HepG2 (cell line): ENCODE measurements around the gene MIOS. TPM values are rescaled to one million over a fixed set of nuclear protein-coding genes. Genes with fewer than 3 reads are reported as not detected.

ENCODE experiments used
- ATAC-seq: fragments of 200-7000 bp; cut with Tn5 transposase; 3 replicates; pipeline ENCODE4 v1.9.1; 2020; ENCODE audit warnings: mild to moderate bottlenecking, moderate library complexity
- BruUV-seq: library from RNA; stranded (reverse); fragments of 400-500 nt; replicated peaks from 2 replicates; lab custom pipeline; 2021; lab: Mats Ljungman, UMichigan
- CTCF ChIA-PET: fragments of 300-600 bp; formaldehyde crosslinking; extraction: SDS; loops from one replicate; lab custom pipeline; 2021; ENCODE audit warnings: low total read pairs, inconsistent platforms, low intra/inter-chr PET ratio; lab: Yijun Ruan, JAX
- POLR2A ChIA-PET: fragments of 350-600 bp; sonication (Branson Sonifier 250); formaldehyde crosslinking; loops from one replicate; lab custom pipeline; 2020; ENCODE audit warnings: antibody characterized with exemption, inconsistent platforms; lab: Yijun Ruan, JAX
- DNase-seq: peaks from one replicate; pipeline ENCODE4 v3.0.0-alpha.2; 2015; ENCODE audit warnings: low spot score
- FAIRE-seq: peaks from 3 replicates; lab custom pipeline; 2011; peaks lifted over from hg19 to GRCh38; lab: Jason Lieb, UNC
- H2AFZ ChIP-seq: one replicate; pipeline ENCODE4 v1.6.1; 2011; ENCODE audit warnings: low read length, inconsistent platforms
- H3K27ac ChIP-seq: fragments of 300-600 bp; 3 replicates; pipeline ENCODE4 v1.8.0; 2011; ENCODE audit warnings: mixed run types, mild to moderate bottlenecking, mixed read lengths, low read length, inconsistent platforms; ENCODE audit not compliant: insufficient read depth; ENCODE audit errors: extremely low read length
- H3K27me3 ChIP-seq, 2 experiments: fragments of 200-600 bp in 1 of 2; 2 replicates in 1 of 2; 3 replicates in 1 of 2; pipeline versions ENCODE4 v1.6.0 to v1.8.0; 2011; ENCODE audit warnings: low read length in 2 of 2, mild to moderate bottlenecking in 2 of 2, moderate library complexity in 2 of 2, inconsistent platforms in 1 of 2; ENCODE audit not compliant: insufficient read depth in 2 of 2, control insufficient read depth in 1 of 2
- H3K36me3 ChIP-seq, 2 experiments: fragments of 200-600 bp in 1 of 2; replicated peaks in 1 of 2; 2 replicates in 1 of 2; 3 replicates in 1 of 2; pipeline versions ENCODE4 v1.5.1 to v1.8.0; 2011; ENCODE audit warnings: low read length in 2 of 2, inconsistent platforms in 1 of 2; ENCODE audit not compliant: insufficient read depth in 2 of 2, control insufficient read depth in 1 of 2
- H3K4me1 ChIP-seq: 2 replicates; pipeline ENCODE4 v1.5.1; 2012; ENCODE audit warnings: low read length, inconsistent platforms; ENCODE audit not compliant: insufficient read depth
- H3K4me2 ChIP-seq: 2 replicates; pipeline ENCODE4 v1.6.0; 2011; ENCODE audit warnings: low read depth, low read length, inconsistent platforms
- H3K4me3 ChIP-seq, 3 experiments: fragments of 200-600 bp in 1 of 3; sonication (generic), shearing (Covaris generic) in 1 of 3; replicated peaks in 1 of 3; 2 replicates each; pipeline ENCODE4 v1.5.1; 2011 to 2016; ENCODE audit warnings: low read length in 3 of 3, inconsistent platforms in 2 of 3, low read depth in 2 of 3, mild to moderate bottlenecking in 2 of 3, control low read depth in 1 of 3, mixed read lengths in 1 of 3; ENCODE audit not compliant: insufficient read depth in 1 of 3
- H3K79me2 ChIP-seq: one replicate; pipeline ENCODE4 v1.6.1; 2011; ENCODE audit warnings: low read length, inconsistent platforms; ENCODE audit not compliant: insufficient read depth
- H3K9ac ChIP-seq: 2 replicates; pipeline ENCODE4 v1.6.0; 2011; ENCODE audit warnings: mild to moderate bottlenecking, low read depth, low read length, inconsistent platforms; ENCODE audit not compliant: insufficient read depth
- H3K9me3 ChIP-seq: 2 replicates; pipeline ENCODE4 v1.5.1; 2012; ENCODE audit warnings: mild to moderate bottlenecking, low read length
- H4K20me1 ChIP-seq: 2 replicates; pipeline ENCODE4 v1.6.0; 2011; ENCODE audit warnings: inconsistent platforms, mild to moderate bottlenecking, low read length, moderate library complexity; ENCODE audit not compliant: insufficient read depth
- IKZF4 ChIP-seq: sonication (generic); formaldehyde crosslinking; IDR thresholded peaks from 2 replicates; pipeline ENCODE4 v1.5.1; 2020; ENCODE audit warnings: borderline replicate concordance, mild to moderate bottlenecking, low read depth, missing genetic modification reagents; ENCODE audit errors: not compliant biosample characterization
- MIXL1 ChIP-seq: IDR thresholded peaks from 2 replicates; pipeline ENCODE4 v1.6.1; 2016
- NFE2L1 ChIP-seq: sonication (generic); formaldehyde crosslinking; IDR thresholded peaks from 2 replicates; pipeline ENCODE4 v1.4.0; 2020; ENCODE audit warnings: missing genetic modification reagents, mild to moderate bottlenecking, borderline replicate concordance
- RFXANK ChIP-seq: IDR thresholded peaks from 2 replicates; pipeline ENCODE4 v1.6.1; 2016
- SMARCE1 ChIP-seq: fragments of 450-650 bp; IDR thresholded peaks from 2 replicates; pipeline ENCODE4 v1.6.1; 2017; ENCODE audit warnings: borderline replicate concordance
- SP2 ChIP-seq: sonication (generic); formaldehyde crosslinking; IDR thresholded peaks from 2 replicates; pipeline ENCODE4 v1.5.1; 2020; ENCODE audit warnings: mild to moderate bottlenecking, missing genetic modification reagents
- ZNF292 ChIP-seq: sonication (generic); formaldehyde crosslinking; IDR thresholded peaks from 2 replicates; pipeline ENCODE4 v1.8.1; 2022; ENCODE audit warnings: mild to moderate bottlenecking, low read depth, missing genetic modification reagents, borderline replicate concordance
- ZNF30 ChIP-seq: sonication (generic); formaldehyde crosslinking; IDR thresholded peaks from 2 replicates; pipeline ENCODE4 v1.5.0; 2020; ENCODE audit warnings: mild to moderate bottlenecking, missing genetic modification reagents
- ZNF547 ChIP-seq: sonication (generic); formaldehyde crosslinking; IDR thresholded peaks from 2 replicates; pipeline ENCODE4 v1.5.1; 2020; ENCODE audit warnings: mild to moderate bottlenecking, missing genetic modification reagents
- WGBS: methylation state at CpG from one replicate; pipeline ENCODE4 v1.1.6; 2017; ENCODE audit warnings: low lambda C conversion rate; 5-methylcytosine and 5-hydroxymethylcytosine counted together
- in situ Hi-C: cut with HindIII; loops from 2 replicates; pipeline ENCODE4 v1.10.0; 2017; ENCODE audit warnings: low pct_unique_long_range_greater_than_20kb; ENCODE audit not compliant: extremely low pct_ligation_motif_present
- intact Hi-C: fragments of 100-400 bp; cut with micrococcal nuclease; formaldehyde crosslinking; loops from one replicate; pipeline ENCODE4 v1.10.0; 2022; ENCODE audit not compliant: unreplicated experiment
- polyA plus RNA-seq, 8 experiments: library from polyadenylated mRNA; depleted of rRNA in 3 of 8; stranded (reverse) in 7 of 8; unstranded in 1 of 8; fragments of >200 nt; fragmentation: Illumina TruSeq in 4 of 8; extraction: Trizol in 4 of 8; gene quantifications; 2 replicates each; pipeline versions ENCODE4 v1.2.1 to v1.2.3, GENCODE V29; 2011 to 2016; ENCODE audit warnings: low read depth in 4 of 8, missing spikeins in 1 of 8, mixed read lengths in 1 of 8; ENCODE audit not compliant: insufficient read depth in 1 of 8
- total RNA-seq, 5 experiments: library from RNA; depleted of rRNA; stranded (reverse); fragments of >200 nt; fragmentation: Illumina TruSeq; extraction: Trizol; gene quantifications; 2 replicates each; pipeline ENCODE4 v1.2.3, GENCODE V29; 2016; ENCODE audit warnings: low read depth in 1 of 5
- TF ChIP-seq, protein P1 (sequence below): sonication (generic); formaldehyde crosslinking; IDR thresholded peaks from 2 replicates; pipeline ENCODE4 v1.4.0; 2020; ENCODE audit warnings: mild to moderate bottlenecking, missing genetic modification reagents
- TF ChIP-seq, protein P2 (sequence below): sonication (generic); formaldehyde crosslinking; IDR thresholded peaks from 2 replicates; pipeline ENCODE4 v1.4.0; 2020; ENCODE audit warnings: mild to moderate bottlenecking, missing genetic modification reagents

Gene MIOS
- total and polyA plus RNA-seq, 2 of the 13 experiments (the other 11 are each of a cell fraction or from before 2014, with no cell fraction given) = 15.2 to 33.5 TPM

DNA sequence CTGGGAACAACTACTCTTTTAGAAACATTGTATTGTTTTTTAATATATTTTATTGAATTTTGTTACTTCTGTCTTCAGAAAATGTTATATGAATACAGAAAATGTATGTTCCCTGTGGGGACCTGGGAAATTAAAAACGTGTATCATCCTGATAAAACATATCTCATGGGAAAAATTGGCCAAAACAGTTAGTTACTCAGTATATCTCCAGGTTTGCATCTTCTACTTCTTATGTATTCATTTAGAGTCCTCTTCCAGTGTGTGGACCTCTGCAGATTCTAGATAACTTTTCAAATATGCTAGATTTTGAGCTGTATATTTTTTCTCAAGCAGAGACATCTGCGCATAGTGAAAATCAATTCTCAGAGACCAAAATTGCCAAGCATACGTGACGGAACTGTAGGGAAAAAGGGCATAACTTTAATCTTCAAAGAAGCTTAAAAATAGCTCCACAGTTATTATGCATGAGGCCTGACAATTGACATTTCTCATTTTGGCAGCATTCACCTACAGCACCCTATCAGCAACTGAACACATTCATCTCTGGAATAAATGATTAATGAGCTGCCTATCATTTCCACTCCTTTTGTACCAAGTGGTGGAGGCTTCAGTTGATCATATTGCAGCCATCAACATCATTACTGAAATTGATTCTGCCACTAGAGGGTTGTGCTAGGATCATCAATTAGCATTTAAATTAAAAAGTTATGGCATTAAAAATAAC, 47.5 kb downstream of the MIOS start:
- no peaks in the 10 kb centered on the region for H3K4me1 ChIP-seq
- no peak for FAIRE-seq
- H3K9me3 ChIP-seq = no peaks in the 10 kb centered on the region
- no peaks in the 10 kb centered on the region for H3K27me3 ChIP-seq
- H3K36me3 ChIP-seq = no peaks in the 10 kb centered on the region; a peak in 1 of 5 replicates
- TF ChIP-seq ZNF547 (CRISPR knock-in tag) (no peak), IKZF4 (CRISPR knock-in tag) (no peak), SMARCE1 (no peak), NFE2L1 (CRISPR knock-in tag) (no peak), SP2 (CRISPR knock-in tag) (no peak), ZNF292 (CRISPR knock-in tag) (no peak), MIXL1 (CRISPR knock-in tag) (no peak), ZNF30 (no peak), RFXANK (no peak)
- TF ChIP-seq, protein P1, sequence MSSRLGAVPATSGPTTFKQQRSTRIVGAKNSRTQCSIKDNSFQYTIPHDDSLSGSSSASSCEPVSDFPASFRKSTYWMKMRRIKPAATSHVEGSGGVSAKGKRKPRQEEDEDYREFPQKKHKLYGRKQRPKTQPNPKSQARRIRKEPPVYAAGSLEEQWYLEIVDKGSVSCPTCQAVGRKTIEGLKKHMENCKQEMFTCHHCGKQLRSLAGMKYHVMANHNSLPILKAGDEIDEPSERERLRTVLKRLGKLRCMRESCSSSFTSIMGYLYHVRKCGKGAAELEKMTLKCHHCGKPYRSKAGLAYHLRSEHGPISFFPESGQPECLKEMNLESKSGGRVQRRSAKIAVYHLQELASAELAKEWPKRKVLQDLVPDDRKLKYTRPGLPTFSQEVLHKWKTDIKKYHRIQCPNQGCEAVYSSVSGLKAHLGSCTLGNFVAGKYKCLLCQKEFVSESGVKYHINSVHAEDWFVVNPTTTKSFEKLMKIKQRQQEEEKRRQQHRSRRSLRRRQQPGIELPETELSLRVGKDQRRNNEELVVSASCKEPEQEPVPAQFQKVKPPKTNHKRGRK = no peak
- TF ChIP-seq, protein P2, sequence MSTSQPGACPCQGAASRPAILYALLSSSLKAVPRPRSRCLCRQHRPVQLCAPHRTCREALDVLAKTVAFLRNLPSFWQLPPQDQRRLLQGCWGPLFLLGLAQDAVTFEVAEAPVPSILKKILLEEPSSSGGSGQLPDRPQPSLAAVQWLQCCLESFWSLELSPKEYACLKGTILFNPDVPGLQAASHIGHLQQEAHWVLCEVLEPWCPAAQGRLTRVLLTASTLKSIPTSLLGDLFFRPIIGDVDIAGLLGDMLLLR (CRISPR knock-in tag) = no peak
- CTCF ChIA-PET = no interaction called here
- BruUV-seq = no TSS peak
- no peaks in the 10 kb centered on the region for H4K20me1 ChIP-seq
- no peak overlapping the region for H3K4me2 ChIP-seq
- WGBS = 87% methylated on average over 4 of the region's 4 CpGs
- DNase-seq = no peak
- H3K27ac ChIP-seq = no peak overlapping the region
- POLR2A ChIA-PET = no interaction called here
- in situ Hi-C loops (no loop called here), intact Hi-C loops (no loop called here)
- ATAC-seq = no peak
- no peak overlapping the region for H3K4me3 ChIP-seq
- no peaks in the 10 kb centered on the region for H3K79me2 ChIP-seq
- H2AFZ ChIP-seq = no peak overlapping the region
- H3K9ac ChIP-seq = no peak overlapping the region
